ENCODE data around the gene STRN4.

DNA sequence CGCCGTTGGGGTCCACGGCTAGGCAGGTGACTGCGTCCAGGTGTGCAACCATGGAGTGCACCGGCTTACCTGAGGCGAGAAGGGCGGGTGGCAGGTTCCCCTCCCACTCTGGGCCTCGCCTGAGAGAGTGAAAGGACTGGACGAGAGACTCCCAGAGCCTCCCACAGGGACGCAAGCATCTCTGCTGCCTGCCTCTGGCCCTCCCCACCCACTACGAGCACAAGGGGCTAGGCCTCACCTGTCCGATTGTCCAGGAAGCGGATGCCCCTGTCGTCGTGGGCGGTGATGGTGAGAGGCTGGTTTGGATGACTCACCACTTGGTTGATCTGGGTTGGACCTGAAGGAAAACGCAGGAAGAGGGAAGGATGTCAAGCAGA is 24.3 kb downstream of the STRN4 start:
- TF ChIP-seq, protein P1, sequence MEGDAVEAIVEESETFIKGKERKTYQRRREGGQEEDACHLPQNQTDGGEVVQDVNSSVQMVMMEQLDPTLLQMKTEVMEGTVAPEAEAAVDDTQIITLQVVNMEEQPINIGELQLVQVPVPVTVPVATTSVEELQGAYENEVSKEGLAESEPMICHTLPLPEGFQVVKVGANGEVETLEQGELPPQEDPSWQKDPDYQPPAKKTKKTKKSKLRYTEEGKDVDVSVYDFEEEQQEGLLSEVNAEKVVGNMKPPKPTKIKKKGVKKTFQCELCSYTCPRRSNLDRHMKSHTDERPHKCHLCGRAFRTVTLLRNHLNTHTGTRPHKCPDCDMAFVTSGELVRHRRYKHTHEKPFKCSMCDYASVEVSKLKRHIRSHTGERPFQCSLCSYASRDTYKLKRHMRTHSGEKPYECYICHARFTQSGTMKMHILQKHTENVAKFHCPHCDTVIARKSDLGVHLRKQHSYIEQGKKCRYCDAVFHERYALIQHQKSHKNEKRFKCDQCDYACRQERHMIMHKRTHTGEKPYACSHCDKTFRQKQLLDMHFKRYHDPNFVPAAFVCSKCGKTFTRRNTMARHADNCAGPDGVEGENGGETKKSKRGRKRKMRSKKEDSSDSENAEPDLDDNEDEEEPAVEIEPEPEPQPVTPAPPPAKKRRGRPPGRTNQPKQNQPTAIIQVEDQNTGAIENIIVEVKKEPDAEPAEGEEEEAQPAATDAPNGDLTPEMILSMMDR (IDR thresholded peaks at IDR 0.05; ENCODE audit: low read depth, low read length, missing input control): no peak
- TF ChIP-seq RAD21 (IDR thresholded peaks at IDR 0.05): no peak
- TF ChIP-seq YY1 (IDR thresholded peaks at IDR 0.05): no peak
- no peak for TF ChIP-seq HNF4A (conservative IDR thresholded peaks at IDR 0.05)
- TF ChIP-seq RXRA (IDR thresholded peaks at IDR 0.05): no peak
- TF ChIP-seq, protein P2, sequence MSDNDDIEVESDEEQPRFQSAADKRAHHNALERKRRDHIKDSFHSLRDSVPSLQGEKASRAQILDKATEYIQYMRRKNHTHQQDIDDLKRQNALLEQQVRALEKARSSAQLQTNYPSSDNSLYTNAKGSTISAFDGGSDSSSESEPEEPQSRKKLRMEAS (IDR thresholded peaks at IDR 0.05): no peak
- no peak for TF ChIP-seq JUND (IDR thresholded peaks at IDR 0.05)
- TF ChIP-seq, protein P3, sequence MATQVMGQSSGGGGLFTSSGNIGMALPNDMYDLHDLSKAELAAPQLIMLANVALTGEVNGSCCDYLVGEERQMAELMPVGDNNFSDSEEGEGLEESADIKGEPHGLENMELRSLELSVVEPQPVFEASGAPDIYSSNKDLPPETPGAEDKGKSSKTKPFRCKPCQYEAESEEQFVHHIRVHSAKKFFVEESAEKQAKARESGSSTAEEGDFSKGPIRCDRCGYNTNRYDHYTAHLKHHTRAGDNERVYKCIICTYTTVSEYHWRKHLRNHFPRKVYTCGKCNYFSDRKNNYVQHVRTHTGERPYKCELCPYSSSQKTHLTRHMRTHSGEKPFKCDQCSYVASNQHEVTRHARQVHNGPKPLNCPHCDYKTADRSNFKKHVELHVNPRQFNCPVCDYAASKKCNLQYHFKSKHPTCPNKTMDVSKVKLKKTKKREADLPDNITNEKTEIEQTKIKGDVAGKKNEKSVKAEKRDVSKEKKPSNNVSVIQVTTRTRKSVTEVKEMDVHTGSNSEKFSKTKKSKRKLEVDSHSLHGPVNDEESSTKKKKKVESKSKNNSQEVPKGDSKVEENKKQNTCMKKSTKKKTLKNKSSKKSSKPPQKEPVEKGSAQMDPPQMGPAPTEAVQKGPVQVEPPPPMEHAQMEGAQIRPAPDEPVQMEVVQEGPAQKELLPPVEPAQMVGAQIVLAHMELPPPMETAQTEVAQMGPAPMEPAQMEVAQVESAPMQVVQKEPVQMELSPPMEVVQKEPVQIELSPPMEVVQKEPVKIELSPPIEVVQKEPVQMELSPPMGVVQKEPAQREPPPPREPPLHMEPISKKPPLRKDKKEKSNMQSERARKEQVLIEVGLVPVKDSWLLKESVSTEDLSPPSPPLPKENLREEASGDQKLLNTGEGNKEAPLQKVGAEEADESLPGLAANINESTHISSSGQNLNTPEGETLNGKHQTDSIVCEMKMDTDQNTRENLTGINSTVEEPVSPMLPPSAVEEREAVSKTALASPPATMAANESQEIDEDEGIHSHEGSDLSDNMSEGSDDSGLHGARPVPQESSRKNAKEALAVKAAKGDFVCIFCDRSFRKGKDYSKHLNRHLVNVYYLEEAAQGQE (IDR thresholded peaks at IDR 0.05): no peak

Measured in liver (tissue), 3 donors.